ENCODE results near the gene SLIT3.

SLIT3 gene

GRCh38 chr5:168818558-168818957 lies 482.4 kb downstream of the SLIT3 start:
- H3K4me3 ChIP-seq (ENCODE audit: low read length), result no peak overlapping the region
- DNase-seq (ENCODE audit: low read depth), result no peak
- TF ChIP-seq CTCF (conservative IDR thresholded peaks at IDR 0.05; ENCODE audit: low read depth, low read length), result no peak

- no peak for TF ChIP-seq CTCF (conservative IDR thresholded peaks at IDR 0.05; ENCODE audit: low read depth, low read length)
- DNase-seq (ENCODE audit: low read depth), result no peak
- no peak overlapping the region for H3K4me3 ChIP-seq (ENCODE audit: low read length)
These were observed 483.3 kb downstream of the SLIT3 start for GRCh38 chr5:168817591-168817990.

- no peak for TF ChIP-seq CTCF (conservative IDR thresholded peaks at IDR 0.05; ENCODE audit: low read depth, low read length)
- H3K4me3 ChIP-seq (ENCODE audit: low read length), result no peak overlapping the region
- DNase-seq (ENCODE audit: low read depth), result no peak
These were observed 484.3 kb downstream of the SLIT3 start for GRCh38 chr5:168816661-168817060.

GRCh38 chr5:168813184-168813968 lies 487.6 kb downstream of the SLIT3 start:
- TF ChIP-seq CTCF (conservative IDR thresholded peaks at IDR 0.05; ENCODE audit: low read depth, low read length), result no peak
- no peak for DNase-seq (ENCODE audit: low read depth)
- H3K4me3 ChIP-seq (ENCODE audit: low read length), result no peak overlapping the region

GRCh38 chr5:168810641-168811040 lies 490.3 kb downstream of the SLIT3 start:
- no peak for DNase-seq (ENCODE audit: low read depth)
- H3K4me3 ChIP-seq (ENCODE audit: low read length), result no peak overlapping the region
- no peak for TF ChIP-seq CTCF (conservative IDR thresholded peaks at IDR 0.05; ENCODE audit: low read depth, low read length)

- H3K4me3 ChIP-seq (ENCODE audit: low read length), result no peak overlapping the region
- DNase-seq (ENCODE audit: low read depth), result no peak
- no peak for TF ChIP-seq CTCF (conservative IDR thresholded peaks at IDR 0.05; ENCODE audit: low read depth, low read length)
These were observed 491.7 kb downstream of the SLIT3 start for GRCh38 chr5:168809218-168809617.

- no peak overlapping the region for H3K4me3 ChIP-seq (ENCODE audit: low read length)
- no peak for TF ChIP-seq CTCF (conservative IDR thresholded peaks at IDR 0.05; ENCODE audit: low read depth, low read length)
- DNase-seq (ENCODE audit: low read depth), result no peak
These were observed 492.8 kb downstream of the SLIT3 start for GRCh38 chr5:168808051-168808616.

Measured in retinal pigment epithelial cell (primary cell).